BE2C (cell line): ENCODE results near the gene ZNF814.
"Not testable (repeated sequence)": the region's sequence is repeated elsewhere in the genome, so short reads cannot be mapped to it uniquely, and the experiment has no call there.

ENCODE experiments used
- DNase-seq: peaks from one replicate; pipeline ENCODE4 v3.0.0-alpha.2; 2020
- H3K27me3 ChIP-seq: fragments of 250-450 bp; sonication (Bioruptor Pico); 2 replicates; pipeline ENCODE4 v1.5.1; 2020; ENCODE audit warnings: mild to moderate bottlenecking
- H3K36me3 ChIP-seq: fragments of 250-450 bp; sonication (Bioruptor Pico); 2 replicates; pipeline ENCODE4 v1.5.1; 2020; ENCODE audit warnings: mild to moderate bottlenecking
- H3K4me1 ChIP-seq: fragments of 250-450 bp; sonication (Bioruptor Pico); 2 replicates; pipeline ENCODE4 v1.5.1; 2020
- H3K4me3 ChIP-seq: 2 replicates; pipeline ENCODE4 v1.5.1; 2011; ENCODE audit warnings: low read depth, low read length
- H3K9me3 ChIP-seq: fragments of 250-450 bp; sonication (Bioruptor Pico); 2 replicates; pipeline ENCODE4 v1.5.1; 2020
- CTCF ChIP-seq: IDR thresholded peaks from 2 replicates; pipeline ENCODE4 v1.5.1; 2012; ENCODE audit warnings: mild to moderate bottlenecking, low read depth, low read length

ZNF814 gene

GRCh38 chr19:57914531-57914930 is 25.7 kb upstream of the ZNF814 start:
- DNase-seq: no peak
- Histone ChIP-seq H3K9me3 (peaks cover 3% of the 10 kb centered on the region; the same call in 1 of the 2 replicates), H3K4me3 (no peak overlapping the region)

GRCh38 chr19:57907394-57907793 is 18.6 kb upstream of the ZNF814 start:
- Histone ChIP-seq H3K27me3 (no peaks in the 10 kb centered on the region), H3K36me3 (peaks cover 36% of the 10 kb centered on the region), H3K9me3 (no peaks in the 10 kb centered on the region; the same call in 1 of the 2 replicates), H3K4me1 (no peaks in the 10 kb centered on the region), H3K4me3 (no peak overlapping the region)
- no peak for DNase-seq
- no peak for TF ChIP-seq CTCF

More at GRCh38 chr19:57914531-57914930, 25.7 kb upstream of the ZNF814 start:
- H3K27me3 ChIP-seq: no peaks in the 10 kb centered on the region
- peaks cover 20% of the 10 kb centered on the region for H3K36me3 ChIP-seq
- TF ChIP-seq CTCF: no peak
- no peaks in the 10 kb centered on the region for H3K4me1 ChIP-seq

GRCh38 chr19:57905258-57905657 is 16.4 kb upstream of the ZNF814 start:
- Histone ChIP-seq H3K9me3 (no peaks in the 10 kb centered on the region; the same call in 1 of the 2 replicates), H3K4me1 (no peaks in the 10 kb centered on the region), H3K4me3 (no peak overlapping the region), H3K27me3 (no peaks in the 10 kb centered on the region), H3K36me3 (peaks cover 22% of the 10 kb centered on the region)
- DNase-seq: no peak
- TF ChIP-seq CTCF: no peak

- no peak for TF ChIP-seq CTCF
- DNase-seq: no peak
- no peaks in the 10 kb centered on the region for H3K4me1 ChIP-seq
Measured at GRCh38 chr19:57903618-57904184, 14.9 kb upstream of the ZNF814 start.

GRCh38 chr19:57900311-57900710 is 11.5 kb upstream of the ZNF814 start:
- H3K36me3 ChIP-seq: peaks cover 2% of the 10 kb centered on the region; the same call in 1 of the 2 replicates
- no peaks in the 10 kb centered on the region for H3K27me3 ChIP-seq
- H3K4me1 ChIP-seq: no peaks in the 10 kb centered on the region
- TF ChIP-seq CTCF: no peak
- H3K9me3 ChIP-seq: no peaks in the 10 kb centered on the region; the same call in 1 of the 2 replicates
- no peak overlapping the region for H3K4me3 ChIP-seq
- DNase-seq: no peak

More at GRCh38 chr19:57903618-57904184, 14.9 kb upstream of the ZNF814 start:
- Histone ChIP-seq H3K27me3 (no peaks in the 10 kb centered on the region), H3K9me3 (no peaks in the 10 kb centered on the region; the same call in 1 of the 2 replicates), H3K4me3 (no peak overlapping the region), H3K36me3 (peaks cover 19% of the 10 kb centered on the region)

GRCh38 chr19:57890706-57891105 is 1.9 kb upstream of the ZNF814 start:
- H3K4me3 ChIP-seq, H3K9me3 ChIP-seq, DNase-seq, H3K27me3 ChIP-seq, H3K4me1 ChIP-seq: not testable (repeated sequence)
- peaks cover 15% of the 10 kb centered on the region for H3K36me3 ChIP-seq

- H3K27me3 ChIP-seq: no peaks in the 10 kb centered on the region
- no peaks in the 10 kb centered on the region; the same call in none of the 2 replicates for H3K9me3 ChIP-seq
- DNase-seq: no peak
- no peak for TF ChIP-seq CTCF
- no peaks in the 10 kb centered on the region for H3K4me1 ChIP-seq
- H3K4me3 ChIP-seq: peak overlapping the region; percentile 99
- peaks cover 32% of the 10 kb centered on the region for H3K36me3 ChIP-seq
Measured at GRCh38 chr19:57888107-57888559, 704 bp downstream of the ZNF814 start.
